ENCODE data around the gene NDUFAF8.
A peak's percentile ranks its signal among the peaks of the same experiment; 100 is the strongest.

Gene NDUFAF8

GRCh38 chr17:81277946-81278693, 39.0 kb downstream of the NDUFAF8 start:
- no peak for DNase-seq

DNA sequence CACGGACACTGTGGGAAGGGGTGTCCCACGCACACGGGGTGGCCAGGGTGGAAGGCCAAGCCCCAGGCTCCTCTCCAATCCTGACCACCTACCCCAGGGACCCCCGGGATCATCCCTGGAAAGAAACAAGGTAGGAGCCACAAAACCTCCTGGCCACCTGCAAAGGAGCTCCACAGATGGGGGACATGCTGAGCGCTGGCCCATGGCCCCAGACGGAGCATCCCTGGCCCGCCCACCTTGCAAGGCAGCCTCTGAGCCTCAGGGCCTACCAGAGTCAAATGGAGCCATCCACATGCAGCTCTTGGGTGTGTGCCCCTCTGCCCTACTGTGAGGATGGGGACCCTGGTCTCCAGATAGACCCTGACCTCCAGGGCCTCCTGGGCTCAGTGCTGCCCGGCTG, 39.7 kb downstream of the NDUFAF8 start:
- no peak for DNase-seq

DNA sequence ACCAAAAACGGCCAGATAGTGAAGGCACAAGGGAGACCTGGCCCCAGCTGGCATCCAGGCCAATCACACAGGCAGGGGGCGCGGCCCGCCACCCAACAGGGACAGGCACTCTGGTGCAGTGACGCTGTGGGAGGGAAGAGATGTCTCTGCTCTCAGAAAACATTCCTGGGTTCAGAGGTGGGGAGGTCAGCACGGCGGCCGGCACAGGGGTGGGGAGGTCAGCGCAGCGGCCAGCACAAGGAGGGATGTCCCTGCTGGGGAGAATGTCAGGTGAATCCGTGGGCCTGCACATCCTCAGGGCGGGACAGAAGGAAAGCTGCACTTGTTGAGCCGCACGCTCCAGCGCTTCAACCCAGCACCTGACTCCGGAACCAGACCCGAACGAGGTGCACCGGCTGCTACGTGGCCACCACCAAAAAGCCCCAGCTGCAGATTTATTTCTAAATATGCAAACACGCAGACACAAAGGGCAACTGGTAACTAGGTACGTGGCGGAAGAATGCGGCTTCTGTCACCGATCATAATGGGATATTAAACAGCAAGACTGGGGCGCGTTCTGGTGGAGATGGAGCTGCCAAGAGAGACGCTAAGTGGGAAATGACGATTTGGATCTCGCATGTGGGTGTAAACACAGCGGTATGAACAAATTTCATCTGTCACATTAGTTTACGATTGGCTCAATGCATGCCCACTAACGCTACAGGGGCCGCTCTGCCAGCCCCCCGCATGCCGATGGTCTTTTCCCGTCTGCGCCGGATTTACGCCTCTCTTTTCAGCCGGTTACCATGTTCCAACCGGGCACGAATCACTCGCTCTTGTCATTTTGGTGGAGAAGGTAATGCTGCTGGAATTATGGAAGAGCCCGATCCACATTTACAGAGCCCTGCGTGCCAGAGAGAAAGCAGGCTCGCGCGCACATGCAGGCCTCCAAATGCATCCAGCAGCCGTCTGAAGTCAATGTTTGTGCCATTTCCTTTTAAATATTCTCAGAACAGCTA, 40.5 kb downstream of the NDUFAF8 start:
- no peak for DNase-seq

DNA sequence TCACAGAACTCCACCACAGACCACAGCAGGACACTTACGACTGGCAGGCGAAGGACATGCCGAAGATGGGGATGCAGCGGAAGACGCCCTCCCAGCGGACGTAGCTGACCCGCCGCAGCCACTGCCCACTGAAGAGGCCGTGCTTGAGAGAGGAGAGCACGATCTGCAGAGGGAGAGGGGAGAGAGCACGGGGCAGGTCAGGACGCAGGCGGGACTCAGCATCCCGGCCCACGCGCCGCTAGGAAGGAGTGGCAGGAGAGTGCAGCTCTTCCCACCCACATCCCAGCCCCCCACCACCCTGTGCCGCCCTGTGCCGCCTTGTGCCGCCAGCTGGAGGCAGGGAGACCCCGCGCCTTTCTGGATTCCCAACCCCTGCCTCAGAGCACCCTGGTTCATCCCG, 41.5 kb downstream of the NDUFAF8 start:
- DNase-seq, result no peak

DNA sequence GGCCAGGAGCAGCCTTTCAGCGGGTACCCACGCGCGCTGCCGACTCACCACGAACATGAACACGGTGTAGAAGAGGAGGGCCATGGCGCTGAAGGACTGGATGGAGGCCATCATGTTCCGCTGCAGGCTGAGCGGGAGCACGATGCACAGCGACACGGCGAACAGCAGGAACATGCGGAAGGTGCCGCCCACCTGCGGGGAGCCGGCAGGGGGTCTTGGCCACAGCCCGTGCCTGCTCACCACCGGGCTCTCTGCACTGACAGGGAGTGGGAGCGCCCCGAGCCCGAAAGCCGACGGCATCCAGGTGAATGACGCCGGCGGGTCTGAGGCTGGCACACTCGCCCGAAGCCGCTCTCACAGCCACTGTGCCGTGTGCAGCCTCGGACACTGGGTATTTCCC, 43.0 kb downstream of the NDUFAF8 start:
- DNase-seq, result no peak

DNA sequence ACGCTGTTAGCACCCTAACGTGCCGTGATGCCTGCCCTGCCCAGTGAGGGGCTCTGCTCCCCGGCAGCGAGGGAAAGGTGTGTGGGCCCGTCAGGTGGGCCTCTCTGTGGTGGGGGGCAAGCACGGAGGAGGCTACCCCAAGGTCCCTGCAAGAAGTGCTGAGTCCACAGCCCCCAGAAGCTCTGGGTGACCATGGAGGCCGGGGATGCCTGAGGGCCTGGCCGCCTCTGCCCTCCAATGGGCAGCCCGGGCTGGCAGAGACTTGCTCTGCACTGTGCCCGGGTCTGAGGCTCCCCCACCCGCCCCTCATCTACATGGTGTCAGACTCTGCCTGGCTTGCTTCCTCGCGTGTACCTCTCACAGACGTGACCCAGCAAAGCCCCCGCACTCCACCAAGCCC, 43.8 kb downstream of the NDUFAF8 start:
- DNase-seq, result no peak

GRCh38 chr17:81285179-81285878, 46.2 kb downstream of the NDUFAF8 start:
- DNase-seq, result peak; percentile 85

- DNase-seq, result no peak
Observed at GRCh38 chr17:81285894-81286293, 46.8 kb downstream of the NDUFAF8 start.

GRCh38 chr17:81286491-81287145, 47.5 kb downstream of the NDUFAF8 start:
- DNase-seq, result no peak

- DNase-seq, result no peak
Observed at GRCh38 chr17:81287152-81287551, 48.0 kb downstream of the NDUFAF8 start.

DNA sequence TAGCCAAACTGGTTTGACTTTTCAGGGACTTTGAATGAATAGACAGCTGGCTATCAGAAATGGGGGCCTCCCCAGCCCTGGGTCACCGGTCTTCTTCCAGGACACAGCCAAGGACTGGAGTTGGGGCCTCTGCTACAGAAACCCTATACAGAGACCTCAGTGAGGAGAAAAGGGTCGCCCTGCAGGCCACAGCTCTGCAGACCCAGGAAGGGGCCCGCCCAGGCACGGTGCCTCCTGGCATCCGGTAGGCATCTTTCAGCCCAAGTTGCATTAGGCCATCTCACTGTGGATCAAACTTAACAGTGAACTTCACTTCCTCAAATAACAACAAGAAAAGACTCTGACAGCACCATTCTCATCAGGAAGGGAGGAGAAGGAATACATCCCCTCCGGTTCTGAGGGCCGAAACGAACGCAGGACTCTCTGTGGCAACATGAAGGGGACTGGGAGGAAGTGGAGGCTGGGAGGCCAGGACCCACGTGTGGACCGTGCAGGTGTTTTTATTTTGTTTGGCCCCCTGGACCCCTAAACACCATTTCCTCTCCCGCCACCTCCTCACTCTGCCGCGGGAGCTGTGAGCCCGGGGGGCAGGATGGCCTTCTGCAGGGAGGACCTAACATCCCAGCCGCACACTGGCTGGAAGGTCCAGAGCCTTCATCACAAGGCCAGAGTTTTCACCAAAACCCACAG, 48.8 kb downstream of the NDUFAF8 start:
- peak; percentile 73 for DNase-seq

DNA sequence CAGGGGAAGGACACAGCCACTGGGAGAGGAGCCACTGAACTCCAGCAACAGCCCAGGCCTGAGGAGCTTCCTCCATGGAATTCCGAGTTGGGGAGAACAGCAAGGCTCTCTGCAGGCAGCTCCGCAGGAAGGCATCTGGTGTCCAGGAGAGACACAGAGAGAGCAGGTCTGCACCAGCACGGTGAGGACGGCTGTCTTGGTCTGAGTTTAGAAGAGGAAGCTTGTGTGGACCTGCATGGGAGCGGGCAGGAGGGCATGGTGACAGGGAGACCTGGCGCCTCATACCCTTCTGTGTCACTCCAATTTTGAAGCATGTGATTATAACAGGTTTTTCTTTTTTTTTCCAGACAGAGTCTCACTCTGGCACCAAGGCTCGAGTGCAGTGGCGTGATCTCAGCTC, 49.6 kb downstream of the NDUFAF8 start:
- DNase-seq, result no peak

GRCh38 chr17:81289627-81290026, 50.5 kb downstream of the NDUFAF8 start:
- no peak for DNase-seq

- no peak for DNase-seq
Observed at GRCh38 chr17:81290230-81290629, 51.1 kb downstream of the NDUFAF8 start.

All from MV-4-11 (cell line).